DND-41 (cell line): Measurements from ENCODE around the gene SIRPB2.

Source experiments
- EZH2 ChIP-seq: IDR thresholded peaks from 3 replicates; pipeline ENCODE4 v1.6.1; 2012; ENCODE audit warnings: borderline replicate concordance, low read depth, mild to moderate bottlenecking, moderate library complexity, low read length, inconsistent platforms; ENCODE audit not compliant: severe bottlenecking
- TF ChIP-seq, protein P1 (sequence below): IDR thresholded peaks from 2 replicates; pipeline ENCODE4 v1.5.1; 2012; ENCODE audit warnings: borderline replicate concordance, low read length, moderate library complexity, mild to moderate bottlenecking; ENCODE audit not compliant: poor library complexity, severe bottlenecking; ENCODE audit errors: extremely low read depth

- TF ChIP-seq, protein P1, sequence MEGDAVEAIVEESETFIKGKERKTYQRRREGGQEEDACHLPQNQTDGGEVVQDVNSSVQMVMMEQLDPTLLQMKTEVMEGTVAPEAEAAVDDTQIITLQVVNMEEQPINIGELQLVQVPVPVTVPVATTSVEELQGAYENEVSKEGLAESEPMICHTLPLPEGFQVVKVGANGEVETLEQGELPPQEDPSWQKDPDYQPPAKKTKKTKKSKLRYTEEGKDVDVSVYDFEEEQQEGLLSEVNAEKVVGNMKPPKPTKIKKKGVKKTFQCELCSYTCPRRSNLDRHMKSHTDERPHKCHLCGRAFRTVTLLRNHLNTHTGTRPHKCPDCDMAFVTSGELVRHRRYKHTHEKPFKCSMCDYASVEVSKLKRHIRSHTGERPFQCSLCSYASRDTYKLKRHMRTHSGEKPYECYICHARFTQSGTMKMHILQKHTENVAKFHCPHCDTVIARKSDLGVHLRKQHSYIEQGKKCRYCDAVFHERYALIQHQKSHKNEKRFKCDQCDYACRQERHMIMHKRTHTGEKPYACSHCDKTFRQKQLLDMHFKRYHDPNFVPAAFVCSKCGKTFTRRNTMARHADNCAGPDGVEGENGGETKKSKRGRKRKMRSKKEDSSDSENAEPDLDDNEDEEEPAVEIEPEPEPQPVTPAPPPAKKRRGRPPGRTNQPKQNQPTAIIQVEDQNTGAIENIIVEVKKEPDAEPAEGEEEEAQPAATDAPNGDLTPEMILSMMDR = no peak
- no peak for TF ChIP-seq EZH2
Measured at GRCh38 chr20:1526896-1527295, 35.7 kb upstream of the SIRPB2 start.
